ENCODE results near the gene HOXB4.

The HOXB4 gene

GRCh38 chr17:48589060-48589830, 11.1 kb upstream of the HOXB4 start:
- DNase-seq, result no peak

GRCh38 chr17:48588528-48588927, 10.4 kb upstream of the HOXB4 start:
- no peak for DNase-seq

GRCh38 chr17:48588074-48588415, 9.9 kb upstream of the HOXB4 start:
- no peak for DNase-seq

GRCh38 chr17:48587276-48588073, 9.3 kb upstream of the HOXB4 start:
- no peak for DNase-seq

GRCh38 chr17:48586355-48587258, 8.5 kb upstream of the HOXB4 start:
- DNase-seq, result no peak

GRCh38 chr17:48584223-48584741, 6.1 kb upstream of the HOXB4 start:
- DNase-seq, result no peak

GRCh38 chr17:48583708-48584222, 5.6 kb upstream of the HOXB4 start:
- no peak for DNase-seq

- DNase-seq, result no peak
Observed at GRCh38 chr17:48582750-48583069, 4.6 kb upstream of the HOXB4 start.

GRCh38 chr17:48579760-48580554, 1.8 kb upstream of the HOXB4 start:
- no peak for DNase-seq

- DNase-seq, result no peak
Observed at GRCh38 chr17:48579471-48579759, 1.3 kb upstream of the HOXB4 start.

GRCh38 chr17:48578616-48579470, 693 bp upstream of the HOXB4 start:
- DNase-seq, result no peak

- no peak for DNase-seq
Observed at GRCh38 chr17:48577330-48577945, 712 bp downstream of the HOXB4 start.

GRCh38 chr17:48576479-48577309, 1.5 kb downstream of the HOXB4 start:
- DNase-seq, result no peak

GRCh38 chr17:48575673-48576478, 2.3 kb downstream of the HOXB4 start:
- no peak for DNase-seq

- no peak for DNase-seq
Observed at GRCh38 chr17:48575066-48575582, 3.0 kb downstream of the HOXB4 start.

GRCh38 chr17:48574505-48575065, 3.6 kb downstream of the HOXB4 start:
- no peak for DNase-seq

- no peak for DNase-seq
Observed at GRCh38 chr17:48571826-48572417, 6.2 kb downstream of the HOXB4 start.
